DOHH2 (cell line): ENCODE data around the gene RRBP1.

Source experiments
- EZH2phosphoT487 ChIP-seq: fragments of 200-600 bp; sonication (generic); IDR thresholded peaks from 2 replicates; pipeline ENCODE4 v1.6.1; 2017; ENCODE audit warnings: borderline replicate concordance, mild to moderate bottlenecking, antibody characterized with exemption, low read length, moderate library complexity, mixed read lengths
- TF ChIP-seq, protein P1 (sequence below): fragments of 200-600 bp; sonication (generic); IDR thresholded peaks from one replicate; pipeline ENCODE4 v1.5.1; 2014; ENCODE audit warnings: antibody characterized with exemption, mild to moderate bottlenecking, low read depth, low read length; ENCODE audit not compliant: poor library complexity, severe bottlenecking

DNA sequence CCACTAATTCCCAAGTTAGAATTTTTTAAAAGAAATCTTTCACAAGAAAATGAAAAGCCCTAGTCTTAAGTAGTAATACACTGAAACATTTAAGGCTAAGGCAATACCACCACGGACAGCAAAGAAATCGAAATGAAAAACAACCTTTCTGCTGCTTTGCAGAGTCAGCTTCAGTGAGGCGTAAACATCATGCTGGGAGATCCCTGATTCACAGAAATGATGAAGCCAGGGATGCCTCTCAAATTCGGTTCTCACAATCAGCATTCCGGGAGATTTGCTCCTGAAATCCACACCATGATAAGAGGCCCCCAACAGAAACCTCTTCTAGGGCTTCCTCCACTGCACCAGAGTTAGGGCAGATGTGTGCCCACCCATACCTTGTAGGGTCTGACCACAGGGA, 18.6 kb downstream of the RRBP1 start:
- TF ChIP-seq, protein P1, sequence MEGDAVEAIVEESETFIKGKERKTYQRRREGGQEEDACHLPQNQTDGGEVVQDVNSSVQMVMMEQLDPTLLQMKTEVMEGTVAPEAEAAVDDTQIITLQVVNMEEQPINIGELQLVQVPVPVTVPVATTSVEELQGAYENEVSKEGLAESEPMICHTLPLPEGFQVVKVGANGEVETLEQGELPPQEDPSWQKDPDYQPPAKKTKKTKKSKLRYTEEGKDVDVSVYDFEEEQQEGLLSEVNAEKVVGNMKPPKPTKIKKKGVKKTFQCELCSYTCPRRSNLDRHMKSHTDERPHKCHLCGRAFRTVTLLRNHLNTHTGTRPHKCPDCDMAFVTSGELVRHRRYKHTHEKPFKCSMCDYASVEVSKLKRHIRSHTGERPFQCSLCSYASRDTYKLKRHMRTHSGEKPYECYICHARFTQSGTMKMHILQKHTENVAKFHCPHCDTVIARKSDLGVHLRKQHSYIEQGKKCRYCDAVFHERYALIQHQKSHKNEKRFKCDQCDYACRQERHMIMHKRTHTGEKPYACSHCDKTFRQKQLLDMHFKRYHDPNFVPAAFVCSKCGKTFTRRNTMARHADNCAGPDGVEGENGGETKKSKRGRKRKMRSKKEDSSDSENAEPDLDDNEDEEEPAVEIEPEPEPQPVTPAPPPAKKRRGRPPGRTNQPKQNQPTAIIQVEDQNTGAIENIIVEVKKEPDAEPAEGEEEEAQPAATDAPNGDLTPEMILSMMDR = no peak
- no peak for TF ChIP-seq EZH2phosphoT487
